K562 (cell line): ENCODE data around the gene SCRN2. TPM values are rescaled to one million over a fixed set of nuclear protein-coding genes. Genes with fewer than 3 reads are reported as not detected.

Experiments used
- ATAC-seq: fragments of 200-7000 bp; cut with Tn5 transposase; 3 replicates; pipeline ENCODE4 v1.9.1; 2020; ENCODE audit warnings: moderate library complexity
- BruUV-seq: library from RNA; stranded (reverse); fragments of 400-500 nt; replicated peaks from 2 replicates; lab custom pipeline; 2021; lab: Mats Ljungman, UMichigan
- CTCF ChIA-PET: fragments of 300-600 bp; formaldehyde crosslinking; extraction: SDS; loops from one replicate; lab custom pipeline; 2021; ENCODE audit warnings: low intra/inter-chr PET ratio; lab: Yijun Ruan, JAX
- POLR2A ChIA-PET: fragments of 300-600, 350-650 bp; sonication (Branson Sonifier 250); formaldehyde crosslinking; extraction: SDS; loops from one replicate; lab custom pipeline; 2021; ENCODE audit warnings: antibody characterized with exemption, inconsistent platforms; lab: Yijun Ruan, JAX
- DNase-seq, 4 experiments: peaks; one replicate each; pipeline versions ENCODE4 v3.0.0 to v3.0.0-alpha.2; 2011 to 2018; ENCODE audit warnings: low spot score in 3 of 4, mixed read lengths in 3 of 4; ENCODE audit errors: extremely low read depth in 1 of 4
- FAIRE-seq: peaks from 2 replicates; lab custom pipeline; 2011; peaks lifted over from hg19 to GRCh38; lab: Jason Lieb, UNC
- H2AFZ ChIP-seq: 2 replicates; pipeline ENCODE4 v1.6.0; 2011; ENCODE audit warnings: low read depth, low read length, control low read depth, inconsistent platforms
- H3K27ac ChIP-seq: fragments of 200-600 bp; 3 replicates; pipeline ENCODE4 v1.8.0; 2011; ENCODE audit warnings: low read depth, mild to moderate bottlenecking, control low read depth, inconsistent platforms, low read length, moderate library complexity, mixed read lengths; ENCODE audit errors: extremely low read depth
- H3K27me3 ChIP-seq, 2 experiments: fragments of 300-600 bp in 1 of 2; 2 replicates in 1 of 2; 3 replicates in 1 of 2; pipeline versions ENCODE4 v1.6.0 to v1.8.0; 2011; ENCODE audit warnings: inconsistent platforms in 2 of 2, low read length in 2 of 2, mild to moderate bottlenecking in 1 of 2, mixed read lengths in 1 of 2, moderate library complexity in 1 of 2; ENCODE audit not compliant: control insufficient read depth in 2 of 2, insufficient read depth in 2 of 2
- H3K36me3 ChIP-seq: fragments of 300-600 bp; 3 replicates; pipeline ENCODE4 v1.8.0; 2011; ENCODE audit warnings: mild to moderate bottlenecking, low read length, inconsistent platforms; ENCODE audit not compliant: control insufficient read depth, insufficient read depth
- H3K4me1 ChIP-seq, 2 experiments: fragments of 200-600 bp in 1 of 2; replicated peaks in 1 of 2; 2 replicates in 1 of 2; 3 replicates in 1 of 2; pipeline versions ENCODE4 v1.5.1 to v1.8.0; 2011; ENCODE audit warnings: inconsistent platforms in 2 of 2, low read length in 2 of 2, mild to moderate bottlenecking in 1 of 2, mixed read lengths in 1 of 2, moderate library complexity in 1 of 2; ENCODE audit not compliant: control insufficient read depth in 2 of 2, insufficient read depth in 2 of 2
- H3K4me2 ChIP-seq: 2 replicates; pipeline ENCODE4 v1.6.1; 2011; ENCODE audit warnings: low read length, control low read depth, inconsistent platforms, mixed read lengths; ENCODE audit not compliant: insufficient read depth
- H3K4me3 ChIP-seq: fragments of 200-600 bp; sonication (generic), shearing (Covaris generic); 2 replicates; pipeline ENCODE4 v1.5.1; 2016; ENCODE audit warnings: control low read depth, inconsistent platforms
- H3K79me2 ChIP-seq: fragments of 200-600 bp; 3 replicates; pipeline ENCODE4 v1.8.0; 2011; ENCODE audit warnings: low read length, inconsistent platforms; ENCODE audit not compliant: control insufficient read depth, insufficient read depth
- H3K9ac ChIP-seq, 2 experiments: 2 replicates each; pipeline versions ENCODE4 v1.6.0 to v1.6.1; 2011; ENCODE audit warnings: low read depth in 2 of 2, low read length in 2 of 2, control low read depth in 1 of 2, inconsistent platforms in 1 of 2, mild to moderate bottlenecking in 1 of 2, mixed read lengths in 1 of 2; ENCODE audit not compliant: insufficient read depth in 1 of 2
- H3K9me1 ChIP-seq: one replicate; pipeline ENCODE4 v1.6.0; 2011; ENCODE audit warnings: inconsistent platforms, mild to moderate bottlenecking, low read length, moderate library complexity; ENCODE audit not compliant: control insufficient read depth, insufficient read depth
- H3K9me3 ChIP-seq: replicated peaks from 2 replicates; pipeline ENCODE4 v1.5.1; 2011; ENCODE audit warnings: low read depth, low read length, inconsistent platforms; ENCODE audit not compliant: control insufficient read depth, insufficient read depth
- H4K20me1 ChIP-seq: replicated peaks from 2 replicates; pipeline ENCODE4 v1.6.1; 2011; ENCODE audit warnings: low read length, inconsistent platforms, mixed read lengths; ENCODE audit not compliant: control insufficient read depth, insufficient read depth
- ARNT ChIP-seq, 2 experiments: fragments of 450-650 bp; IDR thresholded peaks; 2 replicates each; pipeline ENCODE4 v1.6.1; 2016; ENCODE audit warnings: mild to moderate bottlenecking in 1 of 2
- ATF4 ChIP-seq: fragments of 450-650 bp; formaldehyde crosslinking; IDR thresholded peaks from 2 replicates; pipeline ENCODE4 v1.4.0; 2022; ENCODE audit warnings: mild to moderate bottlenecking, moderate library complexity
- CEBPB ChIP-seq: fragments of 450-650 bp; IDR thresholded peaks from 2 replicates; pipeline ENCODE4 v1.6.1; 2016; ENCODE audit warnings: missing genetic modification characterization, missing compliant biosample characterization
- NEUROD1 ChIP-seq: fragments of 150-350 bp; IDR thresholded peaks from 2 replicates; pipeline ENCODE4 v1.6.1; 2014; ENCODE audit warnings: borderline replicate concordance, low read length, low read depth; ENCODE audit not compliant: partially characterized antibody
- NONO ChIP-seq, 2 experiments: fragments of 200-400 bp in 1 of 2; fragments of 450-650 bp in 1 of 2; formaldehyde crosslinking in 1 of 2; IDR thresholded peaks; 2 replicates each; pipeline ENCODE4 v1.6.1; 2017; ENCODE audit warnings: low read depth in 2 of 2, mild to moderate bottlenecking in 2 of 2, moderate library complexity in 2 of 2, low read length in 1 of 2
- POLR2G ChIP-seq: fragments of 200-400 bp; formaldehyde crosslinking; IDR thresholded peaks from 2 replicates; pipeline ENCODE4 v1.6.1; 2017; ENCODE audit warnings: low read depth, mild to moderate bottlenecking, antibody characterized with exemption, low read length, moderate library complexity
- PTBP1 ChIP-seq: fragments of 200-400 bp; formaldehyde crosslinking; IDR thresholded peaks from 2 replicates; pipeline ENCODE4 v1.6.1; 2017; ENCODE audit warnings: low read depth, low read length
- TAL1 ChIP-seq: fragments of 450-650 bp; IDR thresholded peaks from 2 replicates; pipeline ENCODE4 v1.6.1; 2016; ENCODE audit warnings: mild to moderate bottlenecking
- TBL1XR1 ChIP-seq, 2 experiments: IDR thresholded peaks; 2 replicates each; pipeline ENCODE4 v1.6.1; 2012; ENCODE audit warnings: improper control_type of control experiment in 2 of 2, low read length in 2 of 2, mild to moderate bottlenecking in 1 of 2
- TCF7 ChIP-seq: sonication (generic); IDR thresholded peaks from 2 replicates; pipeline ENCODE4 v1.6.1; 2016; ENCODE audit warnings: antibody characterized with exemption, borderline replicate concordance
- TSC22D4 ChIP-seq: fragments of 450-650 bp; IDR thresholded peaks from 2 replicates; pipeline ENCODE4 v1.6.1; 2016; ENCODE audit warnings: missing genetic modification characterization, missing biosample characterization, control low read depth
- ZBTB11 ChIP-seq, 3 experiments: fragments of 200-800 bp in 1 of 3; fragments of 250-450 bp in 1 of 3; fragments of 450-650 bp in 1 of 3; sonication (Bioruptor Pico) in 1 of 3; sonication (Bioruptor generic) in 1 of 3; formaldehyde crosslinking in 1 of 3; IDR thresholded peaks; 2 replicates each; pipeline versions ENCODE4 v1.6.1 to v1.8.0; 2016 to 2022; ENCODE audit warnings: mild to moderate bottlenecking in 2 of 3, missing genetic modification characterization in 2 of 3, missing compliant biosample characterization in 1 of 3, moderate library complexity in 1 of 3
- ZFP36 ChIP-seq: fragments of 150-350 bp; IDR thresholded peaks from 2 replicates; pipeline ENCODE4 v1.6.1; 2018; ENCODE audit warnings: low read length, low read depth; ENCODE audit not compliant: partially characterized antibody
- ZFX ChIP-seq: sonication (generic); formaldehyde crosslinking; IDR thresholded peaks from 2 replicates; pipeline ENCODE4 v1.8.0; 2022; ENCODE audit warnings: mild to moderate bottlenecking, missing genetic modification reagents, moderate library complexity
- ZNF431 ChIP-seq: sonication (generic); formaldehyde crosslinking; IDR thresholded peaks from 2 replicates; pipeline ENCODE4 v1.8.0; 2022; ENCODE audit warnings: mild to moderate bottlenecking, missing genetic modification reagents
- ZNF444 ChIP-seq: fragments of 250-450 bp; sonication (Bioruptor Pico); IDR thresholded peaks from 2 replicates; pipeline ENCODE4 v1.4.0; 2020; ENCODE audit warnings: mild to moderate bottlenecking, moderate library complexity
- WGBS: fragments of 100-300 bp; shearing (Covaris generic); methylation state at CpG from one replicate; pipeline ENCODE4 v1.1.6; 2016; ENCODE audit warnings: low coverage, mixed read lengths; ENCODE audit not compliant: insufficient coverage; ENCODE audit errors: missing lambda C conversion rate; 5-methylcytosine and 5-hydroxymethylcytosine counted together
- in situ Hi-C: fragments of 300-500 bp; cut with MboI; formaldehyde crosslinking; loops from 4 replicates; pipeline ENCODE4 v1.15.0; 2018; ENCODE audit warnings: inconsistent platforms, mixed read lengths
- intact Hi-C: fragments of 100-400 bp; cut with micrococcal nuclease; formaldehyde crosslinking; loops from 2 replicates; pipeline ENCODE4 v1.14.2; 2022
- polyA plus RNA-seq, 8 experiments: library from polyadenylated mRNA; depleted of rRNA in 4 of 8; stranded (reverse) in 5 of 8; unstranded in 3 of 8; fragments of >200 nt; fragmentation: Nextera tagmentation in 2 of 8; fragmentation: Illumina TruSeq in 1 of 8; extraction: Ambion mirVana in 2 of 8; extraction: Trizol in 1 of 8; gene quantifications; 2 replicates each; pipeline versions ENCODE4 v1.2.1 to v1.2.3, GENCODE V29; 2011 to 2014; ENCODE audit warnings: inconsistent platforms in 1 of 8, missing spikeins in 1 of 8
- total RNA-seq, 7 experiments: library from RNA; depleted of rRNA in 6 of 7; stranded (reverse); fragments of >200 nt in 6 of 7; fragmentation: Illumina TruSeq in 2 of 7; extraction: Trizol in 2 of 7; gene quantifications; 2 replicates each; pipeline versions ENCODE4 v1.2.1 to v1.2.3, GENCODE V29; 2011 to 2021; ENCODE audit warnings: low replicate concordance in 1 of 7
- TF ChIP-seq, protein P1 (sequence below): sonication (generic); formaldehyde crosslinking; IDR thresholded peaks from 2 replicates; pipeline ENCODE4 v1.8.0; 2022; ENCODE audit warnings: mild to moderate bottlenecking, missing genetic modification reagents

Gene SCRN2
- total and polyA plus RNA-seq, 9 of the 15 experiments (the other 6 are each of a cell fraction or from before 2014, with no cell fraction given) = 0.25 to 32.9 (median 13.6) TPM

- peak; percentile 99 for FAIRE-seq
- TF ChIP-seq TAL1 (peak; percentile 99), ARNT (IDR thresholded peaks at IDR 0.05) (peak; percentile 95 to 97), ATF4 (CRISPR knock-in tag) (peak; percentile 72; the same call in 1 of the 2 replicates), TBL1XR1 (IDR thresholded peaks at IDR 0.05; ENCODE audit: low read length in 2 of 2) (peak; percentile 93 to 98), CEBPB (no peak), NONO (IDR thresholded peaks at IDR 0.05; ENCODE audit: low read depth in 2 of 2, low read length in 1 of 2) (peak in 1 of 2 experiments; percentile 96; a peak in 2 of 4 replicates), ZNF431 (CRISPR knock-in tag) (no peak), POLR2G (peak; percentile 58), ZNF444 (CRISPR knock-in tag) (no peak), PTBP1 (no peak), NEUROD1 (peak; percentile 92), ZFX (CRISPR knock-in tag) (no peak), ZBTB11 (CRISPR knock-in tag; IDR thresholded peaks at IDR 0.05) (peak in 1 of 3 experiments; percentile 93; a peak in 2 of 6 replicates), TSC22D4 (tag) (no peak), ZFP36 (peak; percentile 27), TCF7 (peak; percentile 90)
- TF ChIP-seq, protein P1, sequence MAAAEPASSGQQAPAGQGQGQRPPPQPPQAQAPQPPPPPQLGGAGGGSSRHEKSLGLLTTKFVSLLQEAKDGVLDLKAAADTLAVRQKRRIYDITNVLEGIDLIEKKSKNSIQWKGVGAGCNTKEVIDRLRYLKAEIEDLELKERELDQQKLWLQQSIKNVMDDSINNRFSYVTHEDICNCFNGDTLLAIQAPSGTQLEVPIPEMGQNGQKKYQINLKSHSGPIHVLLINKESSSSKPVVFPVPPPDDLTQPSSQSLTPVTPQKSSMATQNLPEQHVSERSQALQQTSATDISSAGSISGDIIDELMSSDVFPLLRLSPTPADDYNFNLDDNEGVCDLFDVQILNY (CRISPR knock-in tag) = no peak
Observed at GRCh38 chr17:47866941-47867340, 25.9 kb upstream of the SCRN2 start.

More at GRCh38 chr17:47866941-47867340, 25.9 kb upstream of the SCRN2 start:
- peak; percentile 99 for DNase-seq
- Histone ChIP-seq H3K36me3 (no peaks in the 10 kb centered on the region), H3K9me1 (no peaks in the 10 kb centered on the region), H3K4me1 (peaks cover 48 to 54% of the 10 kb centered on the region in 2 experiments), H3K9ac (peak overlapping the region; percentile 55 to 76; a peak in 3 of 4 replicates), H2AFZ (peak overlapping the region; percentile 75), H3K9me3 (no peaks in the 10 kb centered on the region), H3K79me2 (no peaks in the 10 kb centered on the region), H3K4me3 (no peak overlapping the region), H3K27me3 (no peaks in the 10 kb centered on the region), H3K27ac (peak overlapping the region; percentile 70), H4K20me1 (no peaks in the 10 kb centered on the region), H3K4me2 (peak overlapping the region; percentile 80)
- peak; percentile 87 for ATAC-seq
- 1% methylated on average over 20 of the region's 20 CpGs for WGBS
- intact Hi-C loops = no loop called here
- CTCF ChIA-PET = no interaction called here
- in situ Hi-C loops = no loop called here
- BruUV-seq = no TSS peak
- POLR2A ChIA-PET = interaction anchor here (0.6 to 1.5 kb wide), 8 partner anchors 9 to 74 kb away, joined by 3 to 8 read pairs (median 3); partner anchors contain the start of genes PNPO, SP2 and SP6
